ENCODE results near the gene PRDM2.

Gene PRDM2

DNA sequence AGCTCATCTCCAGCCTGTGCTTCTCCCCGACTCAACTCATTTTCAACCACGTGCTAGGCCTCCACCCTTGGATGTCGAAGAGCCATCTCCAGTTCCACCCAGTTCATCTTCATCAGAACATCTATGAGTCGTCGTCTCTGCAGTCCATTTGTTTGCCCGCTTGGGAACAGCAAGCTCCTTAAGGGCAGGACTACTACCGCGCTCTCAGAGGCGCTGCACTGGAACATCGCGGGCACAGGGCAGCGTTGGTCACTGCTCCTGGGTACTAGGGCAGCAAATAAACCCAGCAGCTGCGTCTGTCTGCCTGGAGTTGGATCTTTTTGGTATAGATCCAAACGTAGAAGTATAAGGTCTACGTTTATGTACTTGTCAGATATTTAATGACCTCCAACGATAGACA lies 478 bp upstream of the PRDM2 start:
- TF ChIP-seq, protein P1, sequence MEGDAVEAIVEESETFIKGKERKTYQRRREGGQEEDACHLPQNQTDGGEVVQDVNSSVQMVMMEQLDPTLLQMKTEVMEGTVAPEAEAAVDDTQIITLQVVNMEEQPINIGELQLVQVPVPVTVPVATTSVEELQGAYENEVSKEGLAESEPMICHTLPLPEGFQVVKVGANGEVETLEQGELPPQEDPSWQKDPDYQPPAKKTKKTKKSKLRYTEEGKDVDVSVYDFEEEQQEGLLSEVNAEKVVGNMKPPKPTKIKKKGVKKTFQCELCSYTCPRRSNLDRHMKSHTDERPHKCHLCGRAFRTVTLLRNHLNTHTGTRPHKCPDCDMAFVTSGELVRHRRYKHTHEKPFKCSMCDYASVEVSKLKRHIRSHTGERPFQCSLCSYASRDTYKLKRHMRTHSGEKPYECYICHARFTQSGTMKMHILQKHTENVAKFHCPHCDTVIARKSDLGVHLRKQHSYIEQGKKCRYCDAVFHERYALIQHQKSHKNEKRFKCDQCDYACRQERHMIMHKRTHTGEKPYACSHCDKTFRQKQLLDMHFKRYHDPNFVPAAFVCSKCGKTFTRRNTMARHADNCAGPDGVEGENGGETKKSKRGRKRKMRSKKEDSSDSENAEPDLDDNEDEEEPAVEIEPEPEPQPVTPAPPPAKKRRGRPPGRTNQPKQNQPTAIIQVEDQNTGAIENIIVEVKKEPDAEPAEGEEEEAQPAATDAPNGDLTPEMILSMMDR (IDR thresholded peaks at IDR 0.05; ENCODE audit: control insufficient read depth, insufficient read depth, low read depth, low read length, missing control alignments): no peak
- no peak for DNase-seq (ENCODE audit: low read depth)
- H3K4me3 ChIP-seq (ENCODE audit: control insufficient read depth, low read depth, low read length): peak overlapping the region; percentile 50

DNA sequence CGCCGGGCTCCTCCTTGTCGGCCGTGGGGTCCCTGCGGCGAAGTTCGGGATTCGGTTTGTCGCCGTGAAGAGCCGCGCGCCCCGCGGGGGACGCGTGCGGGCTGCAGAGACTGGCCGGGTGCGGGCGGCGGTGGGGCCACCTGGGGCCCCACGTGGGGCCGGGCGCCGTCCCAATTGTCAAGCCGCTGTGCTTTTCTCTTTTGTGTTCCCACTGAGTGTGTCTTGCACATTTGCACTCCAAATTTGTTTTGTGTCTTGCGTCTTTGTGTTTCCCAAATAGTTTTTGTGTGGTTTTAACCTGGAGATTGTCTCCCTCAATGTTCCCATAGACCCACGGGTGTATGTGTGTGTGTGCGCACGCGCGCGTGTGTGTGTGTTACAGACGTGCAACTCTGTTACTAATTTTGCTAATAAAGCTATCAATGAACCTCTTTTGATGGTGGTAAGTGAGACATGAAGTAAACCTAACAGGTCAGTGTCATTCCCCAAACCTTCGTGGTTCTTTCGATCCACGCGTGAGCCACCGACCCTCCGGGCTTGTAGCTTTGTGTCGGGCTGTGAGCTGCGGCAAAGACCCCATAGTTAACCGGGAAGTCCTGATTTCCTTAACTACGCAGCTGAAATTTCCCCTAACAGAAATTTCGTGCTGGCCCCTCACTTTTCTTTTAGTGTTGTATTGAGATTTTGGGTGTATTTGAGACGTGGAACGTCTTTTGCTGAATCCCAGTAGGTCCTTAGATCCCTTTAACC lies 708 bp downstream of the PRDM2 start:
- TF ChIP-seq, protein P1 (IDR thresholded peaks at IDR 0.05; ENCODE audit: control insufficient read depth, insufficient read depth, low read depth, low read length, missing control alignments): no peak
- no peak for DNase-seq (ENCODE audit: low read depth)

DNA sequence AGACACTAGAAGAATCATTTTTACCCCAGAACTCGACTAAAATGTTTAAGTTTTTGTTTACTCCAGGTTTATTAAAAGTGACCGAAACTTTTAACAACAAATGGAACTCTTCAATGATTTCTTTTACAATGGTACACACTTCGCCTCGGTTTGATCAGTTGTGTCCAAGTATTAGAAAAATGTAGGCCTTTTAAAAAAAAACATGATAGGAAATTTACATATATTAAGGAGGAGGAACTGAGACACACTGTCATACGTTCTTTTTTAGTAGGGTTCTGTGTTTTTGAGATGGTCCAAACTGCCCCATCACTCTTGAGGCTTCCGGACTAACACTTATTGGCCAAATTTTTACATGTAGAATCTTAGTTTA lies 1.3 kb downstream of the PRDM2 start:
- no peak for DNase-seq (ENCODE audit: low read depth)
- no peak overlapping the region for H3K4me3 ChIP-seq (ENCODE audit: control insufficient read depth, low read depth, low read length)
- TF ChIP-seq, protein P1 (IDR thresholded peaks at IDR 0.05; ENCODE audit: control insufficient read depth, insufficient read depth, low read depth, low read length, missing control alignments): no peak

More for the DNA sequence above, 708 bp downstream of the PRDM2 start:
- H3K4me3 ChIP-seq (ENCODE audit: control insufficient read depth, low read depth, low read length): peak overlapping the region; percentile 50

DNA sequence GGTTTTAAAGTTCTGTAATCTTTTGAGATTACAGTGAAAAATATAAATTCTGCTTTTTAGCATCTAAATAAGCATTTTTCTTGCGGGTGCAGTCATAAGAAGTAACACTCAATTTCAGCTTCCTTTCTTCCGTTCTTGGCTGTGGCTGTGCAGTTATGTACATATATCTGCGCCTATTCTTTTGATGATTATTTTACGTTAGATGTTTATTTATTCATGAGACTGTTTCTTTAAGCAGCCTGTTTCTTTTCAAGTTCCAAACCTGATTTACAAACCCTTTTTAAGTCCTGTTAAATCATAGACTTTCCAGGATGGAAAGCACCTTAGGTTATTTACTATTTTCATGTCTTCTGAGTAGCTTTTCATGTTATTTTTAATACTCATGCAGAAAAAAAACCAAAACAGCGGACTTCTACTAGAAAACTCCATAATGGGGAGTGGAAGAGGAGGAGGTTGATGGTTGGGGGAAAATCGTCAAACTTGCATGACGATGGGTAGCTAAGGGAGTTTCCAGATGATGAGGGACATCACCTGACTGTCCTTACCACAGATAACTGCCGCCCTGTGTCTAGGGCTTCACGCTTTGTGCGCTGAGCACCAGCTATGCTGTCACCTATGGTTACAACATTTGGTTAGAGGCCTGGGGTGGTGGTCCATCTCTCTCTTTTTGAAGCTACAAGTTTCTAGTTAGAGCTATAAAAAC lies 2.6 kb downstream of the PRDM2 start:
- TF ChIP-seq, protein P1 (IDR thresholded peaks at IDR 0.05; ENCODE audit: control insufficient read depth, insufficient read depth, low read depth, low read length, missing control alignments): no peak
- DNase-seq (ENCODE audit: low read depth): no peak
- H3K4me3 ChIP-seq (ENCODE audit: control insufficient read depth, low read depth, low read length): no peak overlapping the region

DNA sequence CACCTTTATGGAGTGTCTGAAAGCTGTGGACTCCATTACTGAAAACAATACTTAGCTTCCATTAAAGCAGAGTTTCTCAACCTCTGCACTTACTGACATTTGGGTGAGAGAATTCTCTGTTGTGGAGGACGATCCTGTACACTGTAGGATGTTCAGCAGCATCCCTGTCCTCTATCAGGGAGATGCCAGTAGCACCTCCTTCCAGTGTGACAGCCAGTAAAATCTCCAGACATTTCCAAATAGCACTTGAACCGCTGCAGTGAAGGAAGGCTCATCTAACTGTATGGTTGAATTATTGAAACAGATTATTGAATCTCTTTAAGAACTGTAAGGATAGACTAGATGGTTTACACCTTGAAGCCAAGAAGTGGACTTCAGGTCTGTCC lies 3.1 kb downstream of the PRDM2 start:
- DNase-seq (ENCODE audit: low read depth): no peak
- TF ChIP-seq, protein P1 (IDR thresholded peaks at IDR 0.05; ENCODE audit: control insufficient read depth, insufficient read depth, low read depth, low read length, missing control alignments): no peak
- no peak overlapping the region for H3K4me3 ChIP-seq (ENCODE audit: control insufficient read depth, low read depth, low read length)

DNA sequence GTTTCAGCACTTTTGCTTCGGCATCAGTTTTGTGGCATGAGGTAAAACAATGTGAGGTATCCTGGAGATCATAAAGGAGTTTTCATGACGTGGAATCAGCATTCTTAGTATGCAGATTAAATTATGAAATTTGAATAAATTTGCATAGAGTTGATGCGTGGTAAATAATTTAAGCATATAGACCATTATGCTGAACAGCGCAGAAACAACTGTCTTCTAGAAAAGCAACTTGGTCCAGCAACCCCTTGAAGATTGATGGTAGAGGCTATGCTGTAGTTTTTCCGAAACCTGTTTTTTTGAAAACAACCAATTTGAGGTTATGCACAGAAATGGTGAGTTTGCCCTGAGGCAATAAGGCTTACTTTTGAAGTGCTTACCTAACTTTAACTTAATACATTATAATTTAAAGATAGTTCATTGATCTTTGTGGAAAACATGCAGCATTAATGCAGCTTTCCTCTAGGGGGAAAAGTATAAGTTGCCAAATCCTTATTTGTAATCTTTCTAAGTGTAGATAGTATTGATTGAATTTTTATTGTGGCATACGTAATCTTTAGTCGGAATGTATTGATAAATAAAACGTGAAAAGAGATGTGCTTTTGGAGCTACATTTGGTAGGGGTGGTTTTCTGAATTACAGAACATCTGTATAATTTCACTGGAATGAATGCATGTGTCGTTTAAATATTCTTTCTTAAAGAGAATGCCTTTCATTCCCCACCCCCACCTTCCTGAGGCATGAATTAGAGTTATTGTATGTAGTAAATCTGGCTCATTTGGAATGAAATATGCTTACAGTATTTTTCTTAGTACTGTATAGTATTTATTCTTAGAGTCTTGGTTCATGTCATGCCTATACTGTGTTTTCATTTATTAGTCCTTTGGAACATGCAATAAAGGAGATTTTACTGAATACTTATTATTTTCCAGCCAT lies 3.8 kb downstream of the PRDM2 start:
- no peak for DNase-seq (ENCODE audit: low read depth)
- H3K4me3 ChIP-seq (ENCODE audit: control insufficient read depth, low read depth, low read length): no peak overlapping the region
- TF ChIP-seq, protein P1 (IDR thresholded peaks at IDR 0.05; ENCODE audit: control insufficient read depth, insufficient read depth, low read depth, low read length, missing control alignments): no peak
